ENCODE measurements around the gene NKAPD1. TPM values are rescaled to one million over a fixed set of nuclear protein-coding genes. Genes with fewer than 3 reads are reported as not detected.

Gene NKAPD1
- total and polyA plus RNA-seq, 9 of the 15 experiments (the other 6 are each of a cell fraction or from before 2014, with no cell fraction given), result 14.1 to 73.5 (median 29.3) TPM

GRCh38 chr11:112106070-112106469 is 32.0 kb downstream of the NKAPD1 start:
- DNase-seq (ENCODE audit: extremely low read depth in 1 of 4, low spot score in 3 of 4), result no peak
- no peak for TF ChIP-seq RNF219 (CRISPR knock-in tag; IDR thresholded peaks at IDR 0.05)
- TF ChIP-seq SLC30A9 (CRISPR knock-in tag; IDR thresholded peaks at IDR 0.05), result no peak
- TF ChIP-seq CREM (IDR thresholded peaks at IDR 0.05; ENCODE audit: low read depth), result no peak
- TF ChIP-seq ZNF280A (IDR thresholded peaks at IDR 0.05; ENCODE audit: low read depth, partially characterized antibody), result no peak
- TF ChIP-seq ESRRB (CRISPR knock-in tag; IDR thresholded peaks at IDR 0.05; ENCODE audit: borderline replicate concordance), result no peak
- TF ChIP-seq ZNF445 (CRISPR knock-in tag; IDR thresholded peaks at IDR 0.05; ENCODE audit: low read depth), result no peak
- H3K27ac ChIP-seq (ENCODE audit: extremely low read depth, low read depth, low read length), result no peak overlapping the region
- in situ Hi-C loops (cut with MboI) (no loop called here), intact Hi-C loops (cut with micrococcal nuclease) (no loop called here)
- CTCF ChIA-PET (ENCODE audit: low intra/inter-chr PET ratio), result no interaction called here
- H4K20me1 ChIP-seq (replicated peaks; ENCODE audit: control insufficient read depth, insufficient read depth, low read length), result no peaks in the 10 kb centered on the region
- no peak for ATAC-seq
- 86% methylated on average over 8 of the region's 8 CpGs for WGBS (ENCODE audit: insufficient coverage, low coverage, missing lambda C conversion rate)
- H3K79me2 ChIP-seq (ENCODE audit: control insufficient read depth, insufficient read depth, low read length), result no peaks in the 10 kb centered on the region
- no peaks in the 10 kb centered on the region for H3K36me3 ChIP-seq (ENCODE audit: control insufficient read depth, insufficient read depth, low read length)
- no TSS peak for BruUV-seq (replicated peaks)
- H3K9ac ChIP-seq (ENCODE audit: insufficient read depth in 1 of 2, low read depth in 2 of 2, low read length in 2 of 2), result no peak overlapping the region
- no peak for FAIRE-seq
- no peak overlapping the region for H2AFZ ChIP-seq (ENCODE audit: low read depth, low read length)
- no peak overlapping the region for H3K4me3 ChIP-seq
- H3K27me3 ChIP-seq (ENCODE audit: control insufficient read depth in 2 of 2, insufficient read depth in 2 of 2, low read length in 2 of 2), result no peaks in the 10 kb centered on the region
- no peaks in the 10 kb centered on the region for H3K9me3 ChIP-seq (replicated peaks; ENCODE audit: control insufficient read depth, insufficient read depth, low read depth, low read length)
- no peaks in the 10 kb centered on the region for H3K9me1 ChIP-seq (ENCODE audit: control insufficient read depth, insufficient read depth, low read length)
- no peak overlapping the region for H3K4me2 ChIP-seq (ENCODE audit: insufficient read depth, low read length)
- POLR2A ChIA-PET, result interaction anchor here (1.5 kb wide), 1 partner anchor 9 kb away, joined by 3 read pairs; no protein-coding TSS in a partner anchor
- H3K4me1 ChIP-seq (replicated peaks in 1 of 2; ENCODE audit: control insufficient read depth in 2 of 2, insufficient read depth in 2 of 2, low read length in 2 of 2), result no peaks in the 10 kb centered on the region
